Measurements from ENCODE around the gene MALT1. TPM values are rescaled to one million over a fixed set of nuclear protein-coding genes. Genes with fewer than 3 reads are reported as not detected.
"Not testable (repeated sequence)": the region's sequence is repeated elsewhere in the genome, so short reads cannot be mapped to it uniquely, and the experiment has no call there.

Gene MALT1
- total RNA-seq, 4 donors from 2014 or later: 25.7 to 34.7 (median 28.3) TPM

GRCh38 chr18:58639237-58639636 is 32.0 kb upstream of the MALT1 start:
- Histone ChIP-seq H3K27me3 (no peaks in the 10 kb centered on the region), H3K27ac (no peak overlapping the region), H3K36me3 (no peaks in the 10 kb centered on the region), H3K4me3 (no peak overlapping the region), H3K4me1 (no peaks in the 10 kb centered on the region), H3K9me3 (no peaks in the 10 kb centered on the region)
- no peak for TF ChIP-seq CTCF (IDR thresholded peaks at IDR 0.05)
- no peak for TF ChIP-seq POLR2A (IDR thresholded peaks at IDR 0.05)
- no peak for DNase-seq

GRCh38 chr18:58639751-58640427 is 31.4 kb upstream of the MALT1 start:
- Histone ChIP-seq H3K9me3 (no peaks in the 10 kb centered on the region), H3K36me3 (no peaks in the 10 kb centered on the region), H3K27me3 (no peaks in the 10 kb centered on the region), H3K27ac (no peak overlapping the region), H3K4me3 (no peak overlapping the region), H3K4me1 (no peaks in the 10 kb centered on the region)
- TF ChIP-seq POLR2A (IDR thresholded peaks at IDR 0.05) (no peak), CTCF (IDR thresholded peaks at IDR 0.05) (no peak)
- DNase-seq: no peak

GRCh38 chr18:58640428-58640805 is 30.8 kb upstream of the MALT1 start:
- TF ChIP-seq POLR2A (IDR thresholded peaks at IDR 0.05): no peak
- no peak for TF ChIP-seq CTCF (IDR thresholded peaks at IDR 0.05)

DNA sequence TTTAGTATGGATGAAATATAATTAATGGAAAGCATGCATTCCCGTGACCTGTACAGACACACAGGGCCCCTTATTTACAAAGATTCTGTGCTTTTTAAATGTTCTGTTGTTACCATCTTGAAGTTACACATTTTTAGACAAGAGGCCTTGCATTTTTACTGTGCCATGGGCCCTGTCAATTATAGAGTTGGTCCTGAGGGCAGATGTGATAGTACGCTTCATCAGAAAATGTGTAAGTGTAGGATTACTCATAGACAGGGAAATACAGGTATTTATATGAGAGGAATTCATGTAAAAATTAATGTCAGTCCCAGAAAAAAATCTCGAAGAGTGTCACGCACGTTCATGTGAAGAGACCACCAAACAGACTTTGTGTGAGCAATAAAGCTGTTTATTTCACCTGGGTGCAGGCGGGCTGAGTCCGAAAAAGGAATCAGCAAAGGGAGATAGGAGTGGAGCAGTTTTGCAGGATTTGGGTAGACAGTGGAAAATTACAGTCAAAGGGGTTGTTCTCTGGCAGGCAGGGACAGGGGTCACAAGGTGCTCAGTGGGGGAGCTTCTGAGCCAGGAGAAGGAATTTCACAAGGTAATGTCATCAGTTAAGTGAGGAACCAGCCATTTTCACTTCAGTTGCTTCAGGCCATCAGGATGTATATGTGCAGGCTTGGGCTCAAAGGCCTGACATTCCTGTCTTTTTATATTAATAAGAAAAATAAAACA is 30.2 kb upstream of the MALT1 start:
- TF ChIP-seq POLR2A (IDR thresholded peaks at IDR 0.05) (no peak), CTCF (IDR thresholded peaks at IDR 0.05) (no peak)
- Histone ChIP-seq H3K4me3 (no peak overlapping the region), H3K27me3 (no peaks in the 10 kb centered on the region), H3K27ac (no peak overlapping the region), H3K4me1 (no peaks in the 10 kb centered on the region), H3K9me3 (no peaks in the 10 kb centered on the region), H3K36me3 (no peaks in the 10 kb centered on the region)
- DNase-seq: no peak

More at GRCh38 chr18:58640428-58640805, 30.8 kb upstream of the MALT1 start:
- H3K4me3 ChIP-seq: no peak overlapping the region
- no peaks in the 10 kb centered on the region for H3K4me1 ChIP-seq
- no peak for DNase-seq
- H3K9me3 ChIP-seq: no peaks in the 10 kb centered on the region
- H3K27me3 ChIP-seq: no peaks in the 10 kb centered on the region
- H3K36me3 ChIP-seq: no peaks in the 10 kb centered on the region
- no peak overlapping the region for H3K27ac ChIP-seq

- H3K4me3 ChIP-seq, H3K27ac ChIP-seq, H3K4me1 ChIP-seq, H3K36me3 ChIP-seq, H3K27me3 ChIP-seq, H3K9me3 ChIP-seq, DNase-seq: not testable (repeated sequence)
Observed at GRCh38 chr18:58643557-58643956, 27.7 kb upstream of the MALT1 start.

DNA sequence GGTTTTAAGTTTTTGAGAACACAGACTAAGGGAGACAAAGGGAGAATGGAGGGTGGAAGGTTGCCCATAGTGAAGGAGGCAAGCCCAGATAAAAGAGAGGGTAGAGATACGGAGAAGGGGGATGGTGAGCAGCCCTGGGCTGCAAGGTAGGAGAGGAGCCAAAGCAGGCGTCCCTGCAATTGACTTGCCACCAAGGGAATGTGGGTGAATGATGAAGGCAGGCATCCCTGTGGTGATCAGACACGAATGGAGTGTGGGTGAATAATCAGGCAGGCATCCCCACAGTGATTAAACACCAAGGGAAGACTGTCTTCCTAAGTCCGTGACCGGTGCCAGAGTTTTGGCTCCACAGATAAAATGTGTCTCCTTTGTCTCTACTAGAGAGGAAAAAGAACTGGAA is 25.9 kb upstream of the MALT1 start:
- Histone ChIP-seq H3K27me3 (no peaks in the 10 kb centered on the region), H3K36me3 (no peaks in the 10 kb centered on the region), H3K4me1 (peaks cover 0 to 4% (median 0%) of the 10 kb centered on the region in 4 donors), H3K27ac (no peak overlapping the region), H3K9me3 (no peaks in the 10 kb centered on the region), H3K4me3 (no peak overlapping the region)
- TF ChIP-seq POLR2A (IDR thresholded peaks at IDR 0.05) (no peak), CTCF (IDR thresholded peaks at IDR 0.05) (no peak)
- no peak for DNase-seq
